Stimulated activated CD8-positive, alpha-beta memory T cell treated with anti-CD3 and anti-CD28 coated beads, Interleukin-7, amount 100 ng/mL, for 24 hours (primary cell): ENCODE data around the gene IPO7.

ENCODE experiments used
- DNase-seq: peaks from one replicate; pipeline ENCODE4 v3.0.0-alpha.2; 2020; ENCODE audit warnings: low read depth

Gene IPO7

DNA sequence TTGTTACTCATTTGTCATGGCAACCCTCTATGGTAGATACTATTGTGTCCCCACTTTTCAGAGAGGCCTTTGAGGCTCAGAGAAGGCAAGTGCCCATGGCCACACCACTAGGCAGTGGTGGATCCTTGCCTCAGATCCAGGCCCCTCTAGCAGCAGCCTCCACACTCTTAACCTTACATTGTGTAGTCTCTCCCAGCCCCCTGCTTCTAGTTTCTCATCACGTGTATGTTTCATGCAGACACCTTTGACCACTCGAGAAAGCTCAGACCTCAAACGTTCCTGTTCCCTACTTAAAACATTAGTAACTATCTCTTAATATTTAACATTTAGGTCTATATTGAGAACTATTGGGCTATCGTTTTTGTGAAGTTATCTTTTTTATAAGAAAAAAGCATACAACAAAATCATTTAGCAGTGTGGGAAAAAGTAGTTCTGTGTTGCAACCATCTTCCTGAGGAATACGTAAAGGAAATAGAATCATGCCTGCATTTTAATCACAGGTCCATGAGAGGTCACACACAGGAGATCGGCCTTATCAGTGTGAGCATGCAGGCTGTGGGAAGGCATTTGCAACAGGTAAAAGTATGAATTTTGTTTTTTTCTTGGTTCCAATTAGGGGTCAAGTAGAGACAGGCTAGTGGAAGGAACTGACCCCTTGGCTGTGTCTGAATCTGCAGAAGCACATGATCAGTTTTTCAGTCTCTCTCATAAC, 111.5 kb downstream of the IPO7 start:
- no peak for DNase-seq
